SU-DHL-6 (cell line): ENCODE measurements around the gene FKBP5.
"Not testable (repeated sequence)": the region's sequence is repeated elsewhere in the genome, so short reads cannot be mapped to it uniquely, and the experiment has no call there.

ENCODE experiments used
- H2AFZ ChIP-seq: fragments of 200-600 bp; sonication (generic); 2 replicates; pipeline ENCODE4 v1.6.1; 2014; ENCODE audit warnings: low read depth, mild to moderate bottlenecking, moderate library complexity, mixed read lengths, antibody characterized with exemption, low read length; ENCODE audit not compliant: severe bottlenecking
- H3F3A ChIP-seq: fragments of 200-600 bp; shearing (Covaris generic); 2 replicates; pipeline ENCODE4 v1.6.0; 2016; ENCODE audit warnings: antibody characterized with exemption, mild to moderate bottlenecking; ENCODE audit not compliant: insufficient read depth
- H3K27ac ChIP-seq: fragments of 200-600 bp; sonication (generic); 2 replicates; pipeline ENCODE4 v1.5.1; 2016; ENCODE audit warnings: low read depth, mild to moderate bottlenecking, low read length, moderate library complexity, mixed read lengths
- H3K27me3 ChIP-seq: fragments of 200-600 bp; sonication (generic), shearing (Covaris generic); 2 replicates; pipeline ENCODE4 v1.6.0; 2014; ENCODE audit warnings: mild to moderate bottlenecking, low read length
- H3K36me3 ChIP-seq: fragments of 200-600 bp; sonication (generic); 2 replicates; pipeline ENCODE4 v1.6.1; 2014; ENCODE audit warnings: mild to moderate bottlenecking, low read length, mixed read lengths
- H3K4me2 ChIP-seq: fragments of 300-600, 200-600 bp; shearing (Covaris generic), sonication (generic); 2 replicates; pipeline ENCODE4 v1.6.0; 2014; ENCODE audit warnings: low read length, low read depth, mild to moderate bottlenecking; ENCODE audit not compliant: poor library complexity, severe bottlenecking
- H3K4me3 ChIP-seq: fragments of 200-600 bp; sonication (generic); 2 replicates; pipeline ENCODE4 v1.5.1; 2014; ENCODE audit warnings: antibody characterized with exemption, low read length, mild to moderate bottlenecking, mixed read lengths; ENCODE audit not compliant: insufficient read depth, poor library complexity, severe bottlenecking
- H3K79me2 ChIP-seq: fragments of 200-600 bp; sonication (generic); 2 replicates; pipeline ENCODE4 v1.6.1; 2014; ENCODE audit warnings: mild to moderate bottlenecking, low read length, moderate library complexity; ENCODE audit not compliant: insufficient read depth
- H3K9ac ChIP-seq: fragments of 200-600 bp; sonication (generic); 2 replicates; pipeline ENCODE4 v1.7.0; 2014; ENCODE audit warnings: mild to moderate bottlenecking, low read length
- H3K9me2 ChIP-seq: fragments of 200-600 bp; sonication (generic); replicated peaks from 2 replicates; pipeline ENCODE4 v1.6.1; 2014; ENCODE audit warnings: low read length; ENCODE audit not compliant: insufficient read depth
- H3K9me3 ChIP-seq: fragments of 200-600 bp; sonication (generic); 2 replicates; pipeline ENCODE4 v1.6.1; 2014; ENCODE audit warnings: low read length, mixed read lengths; ENCODE audit not compliant: insufficient read depth
- H4K20me1 ChIP-seq: fragments of 200-600 bp; sonication (generic); 2 replicates; pipeline ENCODE4 v1.6.1; 2014; ENCODE audit warnings: low read depth, mild to moderate bottlenecking, antibody characterized with exemption, low read length, moderate library complexity, mixed read lengths
- EZH2phosphoT487 ChIP-seq: fragments of 200-600 bp; sonication (generic), shearing (Covaris generic); conservative IDR thresholded peaks from 2 replicates; pipeline ENCODE4 v1.6.1; 2018; ENCODE audit warnings: mild to moderate bottlenecking, antibody characterized with exemption, low read length, moderate library complexity, mixed read lengths
- TF ChIP-seq, protein P1 (sequence below): fragments of 200-600 bp; sonication (generic); IDR thresholded peaks from one replicate; pipeline ENCODE4 v1.5.1; 2017; ENCODE audit warnings: antibody characterized with exemption, mild to moderate bottlenecking, low read length, moderate library complexity; ENCODE audit not compliant: insufficient read depth, poor library complexity, severe bottlenecking

The FKBP5 gene

DNA sequence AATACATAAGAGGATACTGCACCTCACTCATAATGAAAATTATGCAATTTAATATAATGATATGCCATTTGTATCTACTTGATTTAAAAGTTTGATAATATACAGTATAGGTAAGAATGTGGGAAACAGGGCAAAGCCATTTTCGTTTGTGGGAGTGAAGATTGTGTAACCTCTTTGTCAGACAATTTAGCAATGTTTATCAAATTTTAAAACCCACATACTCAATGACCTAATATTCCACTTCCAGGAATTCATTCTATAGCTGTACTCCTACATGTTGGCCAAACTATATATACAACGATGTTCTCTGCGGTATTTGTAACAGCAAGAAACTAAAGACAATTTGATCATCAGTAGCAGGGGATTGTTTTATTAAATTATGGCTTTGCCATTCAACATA lies 17.8 kb upstream of the FKBP5 start:
- Histone ChIP-seq H3F3A (peaks cover 4% of the 10 kb centered on the region; the same call in 1 of the 2 replicates), H3K9me3 (peaks cover 14% of the 10 kb centered on the region; the same call in 1 of the 2 replicates), H3K27me3 (no peaks in the 10 kb centered on the region), H3K9me2 (no peaks in the 10 kb centered on the region), H3K27ac (no peak overlapping the region), H3K4me3 (no peak overlapping the region), H2AFZ (no peak overlapping the region), H3K9ac (no peak overlapping the region), H3K36me3 (peaks cover 5% of the 10 kb centered on the region; the same call in 1 of the 2 replicates), H3K79me2 (no peaks in the 10 kb centered on the region), H4K20me1 (no peaks in the 10 kb centered on the region), H3K4me2 (no peak overlapping the region)
- TF ChIP-seq EZH2phosphoT487 = no peak
- TF ChIP-seq, protein P1, sequence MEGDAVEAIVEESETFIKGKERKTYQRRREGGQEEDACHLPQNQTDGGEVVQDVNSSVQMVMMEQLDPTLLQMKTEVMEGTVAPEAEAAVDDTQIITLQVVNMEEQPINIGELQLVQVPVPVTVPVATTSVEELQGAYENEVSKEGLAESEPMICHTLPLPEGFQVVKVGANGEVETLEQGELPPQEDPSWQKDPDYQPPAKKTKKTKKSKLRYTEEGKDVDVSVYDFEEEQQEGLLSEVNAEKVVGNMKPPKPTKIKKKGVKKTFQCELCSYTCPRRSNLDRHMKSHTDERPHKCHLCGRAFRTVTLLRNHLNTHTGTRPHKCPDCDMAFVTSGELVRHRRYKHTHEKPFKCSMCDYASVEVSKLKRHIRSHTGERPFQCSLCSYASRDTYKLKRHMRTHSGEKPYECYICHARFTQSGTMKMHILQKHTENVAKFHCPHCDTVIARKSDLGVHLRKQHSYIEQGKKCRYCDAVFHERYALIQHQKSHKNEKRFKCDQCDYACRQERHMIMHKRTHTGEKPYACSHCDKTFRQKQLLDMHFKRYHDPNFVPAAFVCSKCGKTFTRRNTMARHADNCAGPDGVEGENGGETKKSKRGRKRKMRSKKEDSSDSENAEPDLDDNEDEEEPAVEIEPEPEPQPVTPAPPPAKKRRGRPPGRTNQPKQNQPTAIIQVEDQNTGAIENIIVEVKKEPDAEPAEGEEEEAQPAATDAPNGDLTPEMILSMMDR = no peak

DNA sequence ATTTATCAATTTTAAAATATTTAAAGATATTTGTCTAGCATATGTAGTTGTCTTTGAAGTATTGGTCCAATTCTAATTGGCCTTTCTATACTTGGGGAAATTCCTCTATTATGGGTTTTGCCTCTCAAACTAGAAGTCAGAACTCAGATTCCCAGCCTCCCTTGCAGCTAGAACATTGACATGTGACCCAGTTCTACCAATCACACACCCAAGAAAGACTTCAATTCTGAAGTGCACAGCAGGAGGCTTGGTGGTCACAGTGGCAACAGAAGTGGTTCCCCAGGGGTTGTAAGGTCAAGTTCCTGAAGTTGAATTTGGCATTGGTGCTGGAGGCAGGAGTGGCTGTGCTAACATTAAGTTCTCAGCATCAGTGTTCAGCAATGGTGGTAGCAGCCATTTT lies 14.8 kb upstream of the FKBP5 start:
- Histone ChIP-seq H3K9me2 (no peaks in the 10 kb centered on the region), H3K36me3 (peaks cover 5% of the 10 kb centered on the region; the same call in 1 of the 2 replicates), H3K4me2 (no peak overlapping the region), H3K4me3 (no peak overlapping the region), H3K9ac (no peak overlapping the region), H3K9me3 (peaks cover 14% of the 10 kb centered on the region; the same call in 1 of the 2 replicates), H3K27me3 (no peaks in the 10 kb centered on the region), H2AFZ (no peak overlapping the region), H3K27ac (no peak overlapping the region), H3K79me2 (no peaks in the 10 kb centered on the region), H4K20me1 (no peaks in the 10 kb centered on the region), H3F3A (peaks cover 4% of the 10 kb centered on the region; the same call in 1 of the 2 replicates)
- TF ChIP-seq, protein P1 = no peak
- no peak for TF ChIP-seq EZH2phosphoT487

DNA sequence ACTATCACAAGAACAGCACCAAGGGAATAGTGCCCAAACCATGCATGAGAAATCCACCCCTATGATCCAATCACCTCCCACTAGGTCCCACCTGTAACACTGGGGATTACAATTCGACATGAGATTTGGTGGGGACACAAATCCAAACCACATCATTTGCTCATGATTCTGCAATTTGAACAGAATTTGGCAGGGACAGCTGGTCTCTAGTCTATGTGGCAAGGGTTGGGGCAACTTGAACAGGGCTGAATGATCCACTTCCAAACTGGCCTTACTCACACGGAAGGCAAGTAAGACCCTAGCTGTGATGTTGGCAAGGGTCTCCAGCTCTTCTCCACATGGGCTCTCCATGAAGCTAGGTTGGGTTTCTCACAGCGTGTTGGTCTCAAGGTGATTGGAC lies 10.1 kb upstream of the FKBP5 start:
- Histone ChIP-seq H2AFZ (no peak overlapping the region), H3K27me3 (no peaks in the 10 kb centered on the region), H3K4me3 (no peak overlapping the region), H3K27ac (no peak overlapping the region), H3K9ac (no peak overlapping the region), H3K4me2 (no peak overlapping the region), H4K20me1 (no peaks in the 10 kb centered on the region), H3F3A (no peaks in the 10 kb centered on the region), H3K9me3 (peaks cover 4% of the 10 kb centered on the region; the same call in 1 of the 2 replicates), H3K9me2 (no peaks in the 10 kb centered on the region), H3K36me3 (peaks cover 4% of the 10 kb centered on the region; the same call in 1 of the 2 replicates), H3K79me2 (no peaks in the 10 kb centered on the region)
- TF ChIP-seq, protein P1 = no peak
- TF ChIP-seq EZH2phosphoT487 = no peak

DNA sequence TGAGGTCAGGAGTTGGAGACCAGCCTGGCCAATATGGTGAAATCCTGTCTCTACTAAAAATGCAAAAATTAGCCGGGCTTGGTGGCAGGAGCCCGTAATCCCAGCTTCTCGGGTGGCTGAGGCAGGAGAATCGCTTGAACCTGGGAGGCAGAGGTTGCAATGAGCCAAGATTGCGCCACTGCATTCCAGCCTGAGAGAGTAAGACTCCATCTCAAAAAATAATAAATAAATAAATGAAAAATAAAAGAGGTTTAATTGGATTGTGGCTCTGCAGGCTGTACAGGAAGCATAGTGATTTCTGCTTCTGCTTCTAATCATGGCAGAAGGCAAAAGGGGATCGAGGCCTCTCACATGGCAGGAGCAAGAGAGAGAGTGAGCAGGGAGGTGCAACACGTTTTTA lies 9.7 kb upstream of the FKBP5 start:
- H3K9ac ChIP-seq, H4K20me1 ChIP-seq, H3K27ac ChIP-seq, H3K79me2 ChIP-seq, H3K9me2 ChIP-seq, H3K4me3 ChIP-seq, H3K9me3 ChIP-seq, H3K4me2 ChIP-seq, H3K36me3 ChIP-seq, H3F3A ChIP-seq, H3K27me3 ChIP-seq, H2AFZ ChIP-seq: not testable (repeated sequence)
